Adrenal gland (tissue), 12 donors: ENCODE results near the gene NKX2-8. TPM values are rescaled to one million over a fixed set of nuclear protein-coding genes. Genes with fewer than 3 reads are reported as not detected.

ENCODE experiments used
- DNase-seq, 7 donors: peaks; one replicate each; pipeline ENCODE4 v3.0.0-alpha.2; 2019 to 2020
- H3K27ac ChIP-seq, 5 donors: fragments of 200-600 bp; sonication (generic) in 4 of 5; 1 replicate in 3 of 5; 2 replicates in 2 of 5; pipeline versions ENCODE4 v1.5.1 to v1.8.0; 2016 to 2020; ENCODE audit warnings: mild to moderate bottlenecking in 1 of 5
- H3K27me3 ChIP-seq: fragments of 200-600 bp; 2 replicates; pipeline ENCODE4 v1.8.0; 2021
- H3K36me3 ChIP-seq, 2 donors: fragments of 200-600 bp; replicated peaks in 1 of 2; 1 replicate in 1 of 2; 2 replicates in 1 of 2; pipeline versions ENCODE4 v1.5.1 to v1.8.0; 2018 to 2022
- H3K4me1 ChIP-seq, 2 donors: fragments of 200-600 bp; replicated peaks in 1 of 2; 1 replicate in 1 of 2; 2 replicates in 1 of 2; pipeline versions ENCODE4 v1.5.1 to v1.8.0; 2018 to 2021
- H3K4me3 ChIP-seq, 4 donors: fragments of 200-600 bp; sonication (generic) in 3 of 4; one replicate each; pipeline ENCODE4 v1.5.1; 2016 to 2018
- H3K9me3 ChIP-seq, 3 donors: fragments of 200-600 bp; sonication (generic) in 1 of 3; replicated peaks in 1 of 3; 1 replicate in 2 of 3; 2 replicates in 1 of 3; pipeline versions ENCODE4 v1.5.1 to v1.8.0; 2016 to 2021
- POLR2A ChIP-seq, 2 donors: fragments of 450-650 bp; IDR thresholded peaks; one replicate each; pipeline ENCODE4 v1.6.1; 2017; ENCODE audit warnings: antibody characterized with exemption in 2 of 2, mild to moderate bottlenecking in 2 of 2, moderate library complexity in 1 of 2
- WGBS, 4 donors: extraction: QIAGEN DNeasy Blood & Tissue Kit in 2 of 4; methylation state at CpG; one replicate each; pipeline versions ENCODE4 v1.1.5 to v1.1.7; 2013 to 2017; 5-methylcytosine and 5-hydroxymethylcytosine counted together
- intact Hi-C, 2 donors: fragments of 100-400 bp; cut with DNase I; formaldehyde crosslinking; loops; one replicate each; pipeline versions ENCODE4 v1.14.1 to v1.15.0; 2022 to 2023
- polyA plus RNA-seq, 3 donors: library from polyadenylated mRNA; stranded (reverse); fragments of 200-250 nt in 2 of 3; fragments of 350-450 nt in 1 of 3; fragmentation: Illumina TruSeq in 1 of 3; extraction: RNeasy Lipid Tissue Mini Kit (QIAGEN cat#74804) in 1 of 3; gene quantifications; one replicate each; pipeline ENCODE4 v1.2.3, GENCODE V29; 2013 to 2014
- total RNA-seq, 9 donors: library from RNA; depleted of rRNA in 4 of 9; stranded (reverse); fragments of >200 nt in 4 of 9; fragments of 120-200 nt in 1 of 9; fragmentation: NEBNext Ultra II Directional in 1 of 9; extraction: Animal tissue kit (Norgen Biotek cat#: 25700) in 1 of 9; gene quantifications; one replicate each; pipeline versions ENCODE4 v1.1.0 to v1.2.4, GENCODE V29; 2013 to 2023
- TF ChIP-seq, protein P1 (sequence below), 6 experiments: fragments of 450-650 bp in 4 of 6; fragments of 200-600 bp in 2 of 6; sonication (generic) in 1 of 6; IDR thresholded peaks; 1 replicate in 5 of 6; 2 replicates in 1 of 6; pipeline versions ENCODE4 v1.5.1 to v1.8.0; 2016 to 2021; ENCODE audit warnings: antibody characterized with exemption in 6 of 6, mild to moderate bottlenecking in 2 of 6, moderate library complexity in 1 of 6
- donor health status: healthy with polysubstance abuse.
- donor health status: Bipolar disorder and iron deficiency.
- donor health status: DM: yes; HTN: yes; CAD: no.
- donor health status: DM: no; HTN: no; CAD: no.
- donor health status: DM: no; HTN: no; CAD: no.
- donor health status: DM: yes; HTN: yes; CAD: no.

NKX2-8 gene
- total and polyA plus RNA-seq, 12 donors: not detected

DNA sequence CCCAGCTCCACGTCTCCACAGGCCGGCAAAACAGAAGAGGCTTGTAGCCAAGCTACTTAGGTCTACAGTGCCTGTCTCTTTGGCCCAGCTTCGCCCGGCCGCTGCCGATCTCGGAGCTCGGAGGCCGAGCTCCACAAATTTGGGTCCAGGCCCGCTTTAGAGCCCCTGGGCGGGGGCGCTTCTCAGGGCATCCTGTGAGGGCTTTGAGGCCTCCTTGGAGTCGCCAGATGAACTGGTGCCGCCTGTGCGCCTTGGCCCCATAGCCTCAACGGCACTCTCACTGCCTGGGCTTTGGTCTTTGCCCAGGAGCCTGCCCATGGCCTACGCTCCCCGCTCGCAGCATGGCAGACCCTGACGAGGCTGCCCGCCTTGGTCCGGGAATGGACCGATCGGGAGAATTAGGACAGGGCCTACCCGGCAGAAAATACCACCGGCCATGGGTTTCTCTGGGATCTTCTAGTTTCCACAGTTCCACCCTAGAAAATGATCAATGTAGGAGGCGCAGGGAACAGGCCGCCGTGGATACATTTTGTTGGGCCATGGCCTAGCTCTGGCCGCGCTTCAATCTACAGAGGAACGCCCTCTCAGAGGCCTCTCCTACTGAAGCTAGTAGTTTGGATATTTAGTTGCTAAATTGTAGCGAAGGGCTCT lies 953 bp upstream of the NKX2-8 start:
- no peak for DNase-seq
- Histone ChIP-seq H3K36me3 (no peaks in the 10 kb centered on the region), H3K4me1 (peaks cover 6 to 21% of the 10 kb centered on the region in 2 donors), H3K9me3 (no peaks in the 10 kb centered on the region), H3K27me3 (peaks cover 67% of the 10 kb centered on the region), H3K4me3 (no peak overlapping the region), H3K27ac (no peak overlapping the region)
- intact Hi-C loops: no loop called here
- 10 to 18% (median 12%) methylated on average over 22 to 33 of the region's 33 CpGs for WGBS, 4 donors
- TF ChIP-seq, protein P1, sequence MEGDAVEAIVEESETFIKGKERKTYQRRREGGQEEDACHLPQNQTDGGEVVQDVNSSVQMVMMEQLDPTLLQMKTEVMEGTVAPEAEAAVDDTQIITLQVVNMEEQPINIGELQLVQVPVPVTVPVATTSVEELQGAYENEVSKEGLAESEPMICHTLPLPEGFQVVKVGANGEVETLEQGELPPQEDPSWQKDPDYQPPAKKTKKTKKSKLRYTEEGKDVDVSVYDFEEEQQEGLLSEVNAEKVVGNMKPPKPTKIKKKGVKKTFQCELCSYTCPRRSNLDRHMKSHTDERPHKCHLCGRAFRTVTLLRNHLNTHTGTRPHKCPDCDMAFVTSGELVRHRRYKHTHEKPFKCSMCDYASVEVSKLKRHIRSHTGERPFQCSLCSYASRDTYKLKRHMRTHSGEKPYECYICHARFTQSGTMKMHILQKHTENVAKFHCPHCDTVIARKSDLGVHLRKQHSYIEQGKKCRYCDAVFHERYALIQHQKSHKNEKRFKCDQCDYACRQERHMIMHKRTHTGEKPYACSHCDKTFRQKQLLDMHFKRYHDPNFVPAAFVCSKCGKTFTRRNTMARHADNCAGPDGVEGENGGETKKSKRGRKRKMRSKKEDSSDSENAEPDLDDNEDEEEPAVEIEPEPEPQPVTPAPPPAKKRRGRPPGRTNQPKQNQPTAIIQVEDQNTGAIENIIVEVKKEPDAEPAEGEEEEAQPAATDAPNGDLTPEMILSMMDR (IDR thresholded peaks at IDR 0.05): no peak
- TF ChIP-seq POLR2A (IDR thresholded peaks at IDR 0.05): no peak

- peaks cover 67% of the 10 kb centered on the region for H3K27me3 ChIP-seq
- H3K36me3 ChIP-seq: no peaks in the 10 kb centered on the region
- H3K27ac ChIP-seq: no peak overlapping the region
- H3K4me3 ChIP-seq: no peak overlapping the region
- H3K9me3 ChIP-seq: no peaks in the 10 kb centered on the region
- H3K4me1 ChIP-seq: peaks cover 6 to 21% of the 10 kb centered on the region in 2 donors
- TF ChIP-seq, protein P1 (IDR thresholded peaks at IDR 0.05): no peak
- no peak for TF ChIP-seq POLR2A (IDR thresholded peaks at IDR 0.05)
- no peak for DNase-seq
- WGBS, 4 donors: 6 to 13% (median 7%) methylated on average over 14 to 15 of the region's 15 CpGs
- intact Hi-C loops: no loop called here
Observed at GRCh38 chr14:36582874-36583241, 444 bp upstream of the NKX2-8 start.

GRCh38 chr14:36580856-36581831 lies 1.3 kb downstream of the NKX2-8 start:
- Histone ChIP-seq H3K9me3 (no peaks in the 10 kb centered on the region), H3K36me3 (no peaks in the 10 kb centered on the region), H3K4me3 (peak overlapping the region in 1 of 4 donors; percentile 36), H3K27ac (no peak overlapping the region), H3K27me3 (peaks cover 72% of the 10 kb centered on the region), H3K4me1 (peaks cover 6 to 21% of the 10 kb centered on the region in 2 donors)
- TF ChIP-seq, protein P1 (IDR thresholded peaks at IDR 0.05): no peak
- intact Hi-C loops: no loop called here
- DNase-seq: peak in 1 of 7 donors; percentile 4
- 0 to 3% (median 1%) methylated on average over 8 to 103 of the region's 103 CpGs for WGBS, 4 donors

- no peak for TF ChIP-seq POLR2A (IDR thresholded peaks at IDR 0.05)
- H3K9me3 ChIP-seq: no peaks in the 10 kb centered on the region
- H3K4me1 ChIP-seq: peaks cover 6 to 21% of the 10 kb centered on the region in 2 donors
- H3K4me3 ChIP-seq: peak overlapping the region in 1 of 4 donors; percentile 36
- H3K36me3 ChIP-seq: no peaks in the 10 kb centered on the region
- no peak for DNase-seq
- WGBS, 4 donors: 3 to 8% (median 4%) methylated on average over 39 to 51 of the region's 51 CpGs
- H3K27me3 ChIP-seq: peaks cover 75% of the 10 kb centered on the region
- H3K27ac ChIP-seq: no peak overlapping the region
- intact Hi-C loops: no loop called here
Observed at GRCh38 chr14:36580141-36580855, 2.1 kb downstream of the NKX2-8 start.
